Cerebellar nuclear complex (tissue), 1 donor: ENCODE measurements around the gene KCNG2.

Experiments used
- DNase-seq, 2 experiments: peaks; one replicate each; lab custom pipeline; 2025; lab: John Stamatoyannopoulos, UW

The KCNG2 gene

GRCh38 chr18:79884963-79885728, 87.4 kb downstream of the KCNG2 start:
- no peak for DNase-seq

- no peak for DNase-seq
Observed at GRCh38 chr18:79887181-79888000, 89.7 kb downstream of the KCNG2 start.

DNA sequence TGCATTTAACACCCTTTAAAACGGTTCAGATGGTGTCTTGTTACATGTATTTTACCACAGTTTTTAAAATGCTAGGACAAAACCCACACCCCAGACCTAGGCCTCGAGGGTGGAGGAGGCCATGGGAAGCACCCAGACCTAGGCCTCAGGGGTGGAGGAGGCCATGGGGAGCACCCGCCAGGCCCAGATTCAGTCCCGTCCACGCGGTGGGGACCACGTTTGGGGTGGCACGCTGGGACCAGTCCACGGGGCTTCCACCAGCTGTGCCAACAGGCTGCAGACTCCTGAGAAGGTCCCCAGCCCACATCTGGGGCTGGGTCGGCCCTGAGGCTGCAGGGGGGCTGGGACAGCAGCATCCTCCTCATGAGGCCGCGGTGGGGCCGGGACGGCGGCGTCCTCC, 90.3 kb downstream of the KCNG2 start:
- DNase-seq: no peak

DNA sequence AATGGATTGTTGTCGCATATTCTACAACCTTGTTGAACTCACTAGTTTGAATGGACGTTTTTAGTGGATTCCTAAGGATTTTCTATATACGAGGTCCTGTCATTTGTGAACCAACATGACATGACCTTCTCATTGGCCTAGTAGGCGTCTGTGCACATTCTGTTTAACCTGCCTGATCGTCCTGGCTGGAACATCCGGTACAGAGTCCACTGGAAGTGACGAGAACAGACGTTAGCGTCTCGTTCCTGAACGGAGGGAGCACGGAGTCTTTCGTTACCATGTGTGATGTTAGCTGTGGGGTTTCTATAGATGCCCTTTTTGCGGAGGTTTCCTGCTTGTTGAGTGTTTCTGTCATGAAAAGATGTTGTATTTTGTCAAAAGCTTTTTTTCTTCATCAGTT, 91.8 kb downstream of the KCNG2 start:
- no peak for DNase-seq

- DNase-seq: no peak
Observed at GRCh38 chr18:79890674-79891073, 92.9 kb downstream of the KCNG2 start.

GRCh38 chr18:79896738-79897137, 99.0 kb downstream of the KCNG2 start:
- DNase-seq: no peak

DNA sequence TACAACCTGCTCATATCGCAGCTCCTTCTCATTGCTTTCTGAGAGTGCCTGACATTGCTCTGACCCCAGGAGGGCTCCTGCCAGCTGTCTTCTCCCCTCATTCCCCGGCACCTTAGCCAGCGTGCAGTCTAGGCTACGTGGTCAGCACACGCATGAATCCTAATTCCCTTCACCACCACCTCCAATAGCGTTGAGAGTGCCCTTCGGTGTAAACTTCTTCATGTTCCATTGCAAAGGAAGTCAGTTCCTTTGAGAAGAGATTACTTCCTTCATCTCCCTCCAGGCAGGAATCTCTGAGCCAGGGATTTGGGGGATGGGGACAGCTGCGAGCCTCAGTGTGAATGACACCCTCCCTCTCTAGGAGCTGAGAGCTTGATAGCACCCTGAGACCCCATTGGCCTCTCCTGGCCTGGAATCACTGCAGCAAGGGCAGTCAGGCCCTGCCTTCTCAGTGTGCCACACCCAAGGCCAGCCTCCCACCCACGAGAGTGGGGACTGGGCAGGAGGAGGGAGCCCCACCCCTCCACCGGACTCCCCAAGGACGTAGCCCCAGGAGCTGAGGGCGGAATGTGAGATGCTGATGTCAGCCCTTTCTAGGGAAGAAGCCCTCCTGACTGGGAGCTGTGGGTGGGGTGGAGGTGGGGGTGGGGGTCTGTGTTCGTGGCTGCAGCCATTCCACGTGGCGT, 100.3 kb downstream of the KCNG2 start:
- no peak for DNase-seq

GRCh38 chr18:79898952-79899608, 101.3 kb downstream of the KCNG2 start:
- DNase-seq: no peak

GRCh38 chr18:79899609-79900445, 102.1 kb downstream of the KCNG2 start:
- DNase-seq: no peak

DNA sequence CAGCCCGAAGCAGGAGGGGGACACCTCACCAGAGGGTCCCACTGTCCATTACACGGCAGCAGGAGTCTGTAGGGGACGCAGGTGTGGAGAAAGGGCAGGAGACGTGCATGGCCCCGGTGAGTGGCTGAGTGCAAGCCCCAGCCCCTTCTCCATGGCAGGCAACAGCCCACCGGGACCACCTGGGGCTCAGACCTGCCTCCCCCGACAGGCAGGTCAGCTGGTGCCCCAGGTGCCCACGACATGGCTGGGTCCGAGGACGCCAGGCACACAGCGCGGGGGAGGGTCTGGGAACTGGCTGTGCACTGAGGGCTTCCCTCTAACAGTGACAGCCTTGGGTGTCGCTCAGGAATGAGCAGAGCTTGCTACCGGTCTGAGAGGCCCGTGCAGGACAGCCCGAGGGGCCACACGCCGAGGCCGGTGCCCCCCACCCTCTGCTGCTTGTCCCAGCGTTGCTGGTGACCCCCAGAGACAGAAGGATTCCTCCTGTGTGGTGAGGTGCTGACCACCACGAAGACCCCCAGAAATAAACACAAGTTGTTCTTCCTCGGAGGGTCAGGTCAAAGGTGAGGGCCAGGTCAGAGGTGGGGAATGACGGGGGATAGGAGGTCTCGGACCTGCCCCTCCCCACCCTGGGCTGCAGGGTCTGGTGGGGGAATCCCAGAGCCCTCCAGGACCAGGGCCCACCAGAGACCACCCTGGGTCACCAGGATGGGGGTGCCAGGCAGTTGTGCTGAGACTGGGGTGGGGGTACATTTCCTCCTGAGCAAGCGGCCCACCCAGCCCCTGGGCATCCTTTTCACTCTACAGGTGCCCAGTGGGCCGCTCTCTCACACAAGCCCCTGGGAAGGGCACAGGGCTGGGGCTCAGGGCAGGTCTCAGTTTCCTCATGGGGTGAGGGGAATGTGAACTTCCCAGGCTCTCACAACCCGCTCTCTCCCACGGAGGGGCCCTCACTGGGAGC, 103.2 kb downstream of the KCNG2 start:
- DNase-seq: no peak

- no peak for DNase-seq
Observed at GRCh38 chr18:79901665-79902064, 103.9 kb downstream of the KCNG2 start.

DNA sequence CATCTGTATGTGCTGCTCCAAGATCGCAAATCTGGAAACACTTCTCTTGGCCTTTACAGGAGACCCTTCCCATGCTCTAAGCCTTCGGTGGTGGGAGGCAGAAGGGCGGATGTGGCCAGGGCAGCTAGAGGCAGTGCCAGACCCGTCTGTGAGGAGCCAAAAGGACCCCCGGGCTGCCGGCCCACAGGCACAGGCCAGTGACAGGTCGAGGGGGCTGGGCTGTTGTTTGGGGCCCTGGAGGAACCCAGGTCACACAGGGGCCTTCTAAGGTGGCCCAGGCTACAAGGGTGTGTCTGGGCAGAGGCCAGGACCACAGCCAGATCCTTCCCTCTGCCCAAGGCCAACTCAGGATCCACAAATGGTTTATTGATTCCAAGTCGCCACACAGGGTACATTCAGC, 104.3 kb downstream of the KCNG2 start:
- DNase-seq: no peak

DNA sequence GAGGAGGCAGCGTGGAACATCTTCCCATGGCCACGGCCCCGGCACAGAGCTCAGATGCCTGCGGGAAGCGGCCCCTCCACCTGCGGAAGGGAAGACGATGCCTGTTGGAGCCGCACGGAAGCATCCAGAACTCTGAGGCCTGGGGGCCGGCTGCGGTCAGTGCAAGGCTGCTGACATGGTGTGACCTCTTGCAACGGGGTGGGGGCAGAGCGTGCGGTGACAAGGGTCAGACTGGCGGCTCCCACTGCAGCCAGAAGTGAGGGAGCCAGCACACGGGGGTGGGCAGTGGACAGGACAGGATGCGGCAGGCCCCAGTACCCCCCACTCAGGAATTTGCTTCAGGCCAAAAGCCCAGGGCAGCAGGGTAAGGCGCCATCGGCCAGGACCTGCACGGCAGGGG, 104.9 kb downstream of the KCNG2 start:
- DNase-seq: no peak

GRCh38 chr18:79903071-79903635, 105.4 kb downstream of the KCNG2 start:
- DNase-seq: no peak

DNA sequence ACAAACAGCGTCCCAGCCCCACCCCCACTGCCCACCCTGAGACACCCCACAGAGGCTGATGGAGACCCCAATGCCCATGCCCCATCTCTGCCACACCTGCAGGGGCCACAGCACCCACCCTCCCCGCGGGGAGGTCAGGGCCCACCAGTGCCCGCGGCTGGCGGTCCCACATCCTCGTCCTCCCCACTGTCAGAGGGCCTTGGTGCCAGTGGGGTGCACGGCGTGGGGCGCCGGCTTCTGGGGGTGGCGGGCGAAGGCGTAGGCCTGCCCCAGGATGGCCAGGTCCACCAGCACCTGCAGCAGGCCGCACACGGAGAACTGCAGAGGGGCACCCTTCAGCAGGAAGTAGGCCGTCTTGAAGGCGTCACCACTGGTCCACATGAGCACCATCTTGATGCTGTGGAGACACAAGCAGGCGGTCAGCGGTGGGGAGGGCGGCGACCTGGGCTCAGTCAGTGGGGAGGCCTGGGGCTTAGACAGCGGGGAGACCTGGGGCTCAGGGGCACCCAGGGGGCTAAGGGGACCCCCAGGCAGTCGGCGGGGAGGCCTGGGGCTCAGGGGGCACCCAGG, 106.1 kb downstream of the KCNG2 start:
- DNase-seq: no peak

GRCh38 chr18:79904357-79905147, 106.8 kb downstream of the KCNG2 start:
- no peak for DNase-seq

GRCh38 chr18:79905389-79905911, 107.7 kb downstream of the KCNG2 start:
- no peak for DNase-seq

GRCh38 chr18:79905993-79906392, 108.3 kb downstream of the KCNG2 start:
- no peak for DNase-seq
